GM12878 (cell line): Measurements from ENCODE around the gene GARIN5A. TPM values are rescaled to one million over a fixed set of nuclear protein-coding genes. Genes with fewer than 3 reads are reported as not detected.

Source experiments
- ATAC-seq: fragments of 200-7000 bp; cut with Tn5 transposase; 3 replicates; pipeline ENCODE4 v1.9.1; 2020; ENCODE audit warnings: mild to moderate bottlenecking, moderate library complexity
- BruUV-seq: library from RNA; stranded (reverse); fragments of 400-500 nt; replicated peaks from 2 replicates; lab custom pipeline; 2021; lab: Mats Ljungman, UMichigan
- CTCF ChIA-PET: fragments of 300-600 bp; sonication (Branson Sonifier 250); formaldehyde crosslinking; extraction: SDS; loops from one replicate; lab custom pipeline; 2021; ENCODE audit warnings: inconsistent platforms; lab: Yijun Ruan, JAX
- POLR2A ChIA-PET: fragments of 350-600 bp; formaldehyde crosslinking; extraction: SDS; loops from one replicate; lab custom pipeline; 2021; ENCODE audit warnings: inconsistent platforms; lab: Charles Lee
- RAD21 ChIA-PET: fragments of 300-600 bp; sonication (Branson Sonifier 250); formaldehyde crosslinking; loops from one replicate; lab custom pipeline; 2023; ENCODE audit warnings: antibody characterized with exemption; ENCODE audit not compliant: unreplicated experiment; lab: Charles Lee
- SMC1A ChIA-PET: fragments of 300-600 bp; sonication (Branson Sonifier 250); formaldehyde crosslinking; loops from one replicate; lab custom pipeline; 2023; ENCODE audit not compliant: unreplicated experiment, uncharacterized antibody; lab: Charles Lee
- DNase-seq: peaks from one replicate; pipeline ENCODE4 v3.0.0-alpha.2; 2011; ENCODE audit warnings: low read depth, low spot score
- FAIRE-seq: peaks from 3 replicates; lab custom pipeline; 2011; peaks lifted over from hg19 to GRCh38; lab: Jason Lieb, UNC
- H2AFZ ChIP-seq: 2 replicates; pipeline ENCODE4 v1.6.0; 2011; ENCODE audit warnings: low read depth, low read length, control low read depth; ENCODE audit not compliant: control insufficient read depth
- H3K27ac ChIP-seq: 2 replicates; pipeline ENCODE4 v1.5.1; 2011; ENCODE audit warnings: control low read depth; ENCODE audit not compliant: control insufficient read depth, insufficient read depth
- H3K27me3 ChIP-seq, 2 experiments: replicated peaks in 1 of 2; 2 replicates each; pipeline versions ENCODE4 v1.6.0 to v1.6.1; 2011; ENCODE audit warnings: low read length in 1 of 2; ENCODE audit not compliant: control insufficient read depth in 2 of 2, insufficient read depth in 2 of 2
- H3K36me3 ChIP-seq, 2 experiments: 2 replicates each; pipeline ENCODE4 v1.5.1; 2011; ENCODE audit warnings: low read length in 1 of 2; ENCODE audit not compliant: control insufficient read depth in 2 of 2, insufficient read depth in 2 of 2
- H3K4me1 ChIP-seq: 2 replicates; pipeline ENCODE4 v1.6.1; 2011; ENCODE audit warnings: mild to moderate bottlenecking, low read length, moderate library complexity, mixed read lengths; ENCODE audit not compliant: control insufficient read depth, insufficient read depth
- H3K4me2 ChIP-seq: 2 replicates; pipeline ENCODE4 v1.6.0; 2011; ENCODE audit warnings: control low read depth; ENCODE audit not compliant: control insufficient read depth, insufficient read depth
- H3K4me3 ChIP-seq: fragments of 200-600 bp; sonication (generic); 2 replicates; pipeline ENCODE4 v1.5.1; 2016
- H3K79me2 ChIP-seq: 2 replicates; pipeline ENCODE4 v1.6.0; 2011; ENCODE audit warnings: low read length; ENCODE audit not compliant: control insufficient read depth, insufficient read depth
- H3K9ac ChIP-seq: 2 replicates; pipeline ENCODE4 v1.8.0; 2011; ENCODE audit warnings: low read length, control low read depth, mixed read lengths; ENCODE audit not compliant: control insufficient read depth, insufficient read depth
- H3K9me3 ChIP-seq: replicated peaks from 3 replicates; pipeline ENCODE4 v1.5.1; 2011; ENCODE audit warnings: mild to moderate bottlenecking, low read length; ENCODE audit not compliant: control insufficient read depth, insufficient read depth
- H4K20me1 ChIP-seq: 2 replicates; pipeline ENCODE4 v1.6.0; 2011; ENCODE audit not compliant: control insufficient read depth, insufficient read depth
- CEBPB ChIP-seq, 2 experiments: fragments of 150-350 bp in 1 of 2; IDR thresholded peaks; 2 replicates each; pipeline ENCODE4 v1.6.1; 2012 to 2014; ENCODE audit warnings: low read depth in 2 of 2, low read length in 2 of 2, borderline replicate concordance in 1 of 2, inconsistent platforms in 1 of 2
- EED ChIP-seq: sonication (generic); IDR thresholded peaks from 2 replicates; pipeline ENCODE4 v1.6.1; 2016; ENCODE audit warnings: antibody characterized with exemption, low read depth
- FOS ChIP-seq: IDR thresholded peaks from 3 replicates; pipeline ENCODE4 v1.6.1; 2011; ENCODE audit warnings: borderline replicate concordance; ENCODE audit not compliant: insufficient read length; ENCODE audit errors: extremely low read depth
- MXI1 ChIP-seq: fragments of 150-350 bp; IDR thresholded peaks from 2 replicates; pipeline ENCODE4 v1.6.1; 2011; ENCODE audit warnings: low read depth, mild to moderate bottlenecking, inconsistent platforms, low read length, improper control_type of control experiment
- NR2C1 ChIP-seq: fragments of 450-650 bp; IDR thresholded peaks from 2 replicates; pipeline ENCODE4 v1.6.1; 2017; ENCODE audit warnings: antibody characterized with exemption, mild to moderate bottlenecking, moderate library complexity
- RB1 ChIP-seq: fragments of 450-650 bp; formaldehyde crosslinking; IDR thresholded peaks from 2 replicates; pipeline ENCODE4 v1.6.1; 2017; ENCODE audit warnings: mild to moderate bottlenecking, borderline replicate concordance
- RUNX3 ChIP-seq: IDR thresholded peaks from 2 replicates; pipeline ENCODE4 v1.6.1; 2012; ENCODE audit warnings: low read length, inconsistent platforms
- SIN3A ChIP-seq: IDR thresholded peaks from 2 replicates; pipeline ENCODE4 v1.6.1; 2012; ENCODE audit warnings: low read depth, low read length, improper control_type of control experiment
- SIX5 ChIP-seq: IDR thresholded peaks from 2 replicates; pipeline ENCODE4 v1.6.1; 2011; ENCODE audit warnings: mild to moderate bottlenecking, low read depth, low read length, moderate library complexity; ENCODE audit not compliant: severe bottlenecking
- SUZ12 ChIP-seq: fragments of 200-600 bp; sonication (generic); IDR thresholded peaks from one replicate; pipeline ENCODE4 v1.6.1; 2018; ENCODE audit warnings: antibody characterized with exemption, mild to moderate bottlenecking; ENCODE audit not compliant: unreplicated experiment
- TCF7 ChIP-seq: IDR thresholded peaks from 2 replicates; pipeline ENCODE4 v1.6.1; 2014; ENCODE audit warnings: antibody characterized with exemption, borderline replicate concordance
- YY1 ChIP-seq: IDR thresholded peaks from 2 replicates; pipeline ENCODE4 v1.6.1; 2011; ENCODE audit warnings: low read depth, mild to moderate bottlenecking, low read length
- WGBS: methylation state at CpG from one replicate; pipeline ENCODE4 v1.1.6; 2016; ENCODE audit warnings: low lambda C conversion rate; ENCODE audit not compliant: insufficient replicate concordance, insufficient coverage; ENCODE audit errors: missing lambda C conversion rate; 5-methylcytosine and 5-hydroxymethylcytosine counted together
- in situ Hi-C: fragments of 300-500 bp; cut with MboI; formaldehyde crosslinking; loops from 9 replicates; pipeline ENCODE4 v1.14.3; 2018; ENCODE audit warnings: mixed read lengths
- intact Hi-C: fragments of 100-400 bp; cut with micrococcal nuclease; formaldehyde crosslinking; loops from one replicate; pipeline ENCODE4 v1.14.2; 2022; ENCODE audit not compliant: unreplicated experiment
- polyA plus RNA-seq, 11 experiments: library from polyadenylated mRNA; depleted of rRNA in 4 of 11; unstranded in 6 of 11; stranded (reverse) in 5 of 11; fragments of >200 nt; fragmentation: Nextera tagmentation in 4 of 11; fragmentation: Illumina TruSeq in 1 of 11; extraction: Ambion mirVana in 4 of 11; extraction: Trizol in 1 of 11; gene quantifications; 1 replicate in 1 of 11; 2 replicates in 10 of 11; pipeline versions ENCODE4 v1.2.1 to v1.2.3, GENCODE V29; 2011 to 2016; ENCODE audit warnings: inconsistent platforms in 2 of 11, missing spikeins in 2 of 11, low read depth in 1 of 11
- total RNA-seq, 4 experiments: library from RNA; depleted of rRNA in 3 of 4; stranded (reverse); fragments of >200 nt in 3 of 4; fragmentation: Illumina TruSeq in 1 of 4; extraction: Trizol in 1 of 4; gene quantifications; 2 replicates each; pipeline versions ENCODE4 v1.2.1 to v1.2.3, GENCODE V29; 2013 to 2021

The GARIN5A gene
- total and polyA plus RNA-seq, 10 of the 15 experiments (the other 5 are each of a cell fraction or from before 2014, with no cell fraction given) = 0.18 to 1.2 (median 0.24) TPM; not detected in 6

DNA sequence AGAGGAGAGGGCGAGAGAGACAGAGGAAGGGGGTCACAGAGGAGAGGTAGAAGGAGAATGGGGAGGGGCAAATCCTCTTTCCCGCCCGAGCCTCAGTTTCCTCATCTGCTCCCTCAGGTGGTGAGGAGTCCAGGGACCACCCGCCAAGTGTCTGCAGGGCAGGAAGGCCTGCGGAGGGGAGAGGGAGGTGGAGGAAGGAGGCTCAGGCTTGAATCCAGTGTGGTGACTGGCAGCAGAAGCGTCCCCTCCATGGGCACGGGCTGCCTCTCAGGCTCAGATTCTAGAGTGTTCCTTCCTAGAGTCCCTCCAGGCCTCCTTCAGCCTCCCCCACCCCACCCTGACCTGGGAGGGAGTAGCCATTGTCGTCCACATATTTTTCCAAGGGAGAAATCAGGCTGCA, 16.5 kb upstream of the GARIN5A start:
- Histone ChIP-seq H3K27ac (no peak overlapping the region), H3K9ac (no peak overlapping the region), H4K20me1 (no peaks in the 10 kb centered on the region), H2AFZ (no peak overlapping the region), H3K27me3 (no peaks in the 10 kb centered on the region), H3K4me1 (no peaks in the 10 kb centered on the region), H3K4me2 (no peak overlapping the region), H3K4me3 (no peak overlapping the region), H3K36me3 (no peaks in the 10 kb centered on the region), H3K9me3 (no peaks in the 10 kb centered on the region), H3K79me2 (no peaks in the 10 kb centered on the region)
- DNase-seq (no peak), FAIRE-seq (no peak), ATAC-seq (no peak)
- ChIA-PET RAD21 (no interaction called here), CTCF (no interaction called here), POLR2A (no interaction called here), SMC1A (no interaction called here)
- in situ Hi-C loops (no loop called here), intact Hi-C loops (no loop called here)
- no TSS peak for BruUV-seq
- WGBS = 66% methylated on average over 7 of the region's 8 CpGs
- TF ChIP-seq RUNX3 = no peak
- no peak for TF ChIP-seq SIN3A
- no peak for TF ChIP-seq RB1
- TF ChIP-seq CEBPB (IDR thresholded peaks at IDR 0.05; ENCODE audit: borderline replicate concordance in 1 of 2, low read depth in 2 of 2, low read length in 2 of 2) = no peak
- no peak for TF ChIP-seq SUZ12
- no peak for TF ChIP-seq YY1
- TF ChIP-seq NR2C1 = no peak
- no peak for TF ChIP-seq FOS
- TF ChIP-seq MXI1 = no peak
- no peak for TF ChIP-seq SIX5
- no peak for TF ChIP-seq EED
- TF ChIP-seq TCF7 = no peak
